GM12873 (cell line): Measurements from ENCODE around the gene CYP2E1.
A peak's percentile ranks its signal among the peaks of the same experiment; 100 is the strongest.

Experiments
- CTCF ChIP-seq: IDR thresholded peaks from 2 replicates; pipeline ENCODE4 v1.5.1; 2012; ENCODE audit warnings: low read depth, mild to moderate bottlenecking, moderate library complexity, low read length, control low read depth; ENCODE audit not compliant: insufficient read depth; ENCODE audit errors: missing control alignments

CYP2E1 gene

DNA sequence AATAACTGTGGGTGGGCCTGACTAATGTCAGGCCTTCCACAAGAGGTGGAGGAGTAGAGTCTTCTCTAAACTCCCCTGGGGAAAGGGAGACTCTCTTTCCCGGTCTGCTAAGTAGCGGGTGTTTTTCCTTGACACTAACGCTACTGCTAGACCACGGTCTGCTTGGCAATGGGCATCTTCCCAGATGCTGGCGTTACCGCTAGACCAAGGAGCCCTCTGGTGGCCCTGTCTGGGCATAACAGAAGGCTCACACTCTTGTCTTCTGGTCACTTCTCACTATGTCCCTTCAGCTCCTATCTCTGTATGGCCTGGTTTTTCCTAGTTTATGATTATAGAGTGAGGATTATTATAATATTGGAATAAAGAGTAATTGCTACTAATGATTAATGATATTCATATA is 29.8 kb upstream of the CYP2E1 start:
- TF ChIP-seq CTCF, result peak; percentile 50

- TF ChIP-seq CTCF, result no peak
Measured at GRCh38 chr10:133509700-133510099, 17.5 kb upstream of the CYP2E1 start.

DNA sequence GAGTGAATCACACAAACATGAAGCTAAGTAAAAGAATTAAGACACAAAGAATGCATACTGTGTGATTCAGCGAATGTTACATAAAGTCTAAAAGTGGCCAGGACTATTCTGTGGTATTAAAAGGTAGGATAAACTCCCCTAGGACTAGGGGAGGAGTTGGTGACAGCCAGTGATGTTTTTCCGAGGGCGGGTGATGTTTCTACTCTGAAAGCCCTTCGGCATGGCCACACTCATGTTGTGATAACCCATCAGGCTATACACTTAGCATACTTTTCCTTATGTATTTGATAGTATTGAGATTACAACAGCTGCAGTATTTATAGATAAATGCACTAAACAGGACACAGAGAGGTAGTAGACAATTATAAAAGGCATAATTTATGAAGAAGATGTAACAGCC is 15.8 kb upstream of the CYP2E1 start:
- no peak for TF ChIP-seq CTCF

DNA sequence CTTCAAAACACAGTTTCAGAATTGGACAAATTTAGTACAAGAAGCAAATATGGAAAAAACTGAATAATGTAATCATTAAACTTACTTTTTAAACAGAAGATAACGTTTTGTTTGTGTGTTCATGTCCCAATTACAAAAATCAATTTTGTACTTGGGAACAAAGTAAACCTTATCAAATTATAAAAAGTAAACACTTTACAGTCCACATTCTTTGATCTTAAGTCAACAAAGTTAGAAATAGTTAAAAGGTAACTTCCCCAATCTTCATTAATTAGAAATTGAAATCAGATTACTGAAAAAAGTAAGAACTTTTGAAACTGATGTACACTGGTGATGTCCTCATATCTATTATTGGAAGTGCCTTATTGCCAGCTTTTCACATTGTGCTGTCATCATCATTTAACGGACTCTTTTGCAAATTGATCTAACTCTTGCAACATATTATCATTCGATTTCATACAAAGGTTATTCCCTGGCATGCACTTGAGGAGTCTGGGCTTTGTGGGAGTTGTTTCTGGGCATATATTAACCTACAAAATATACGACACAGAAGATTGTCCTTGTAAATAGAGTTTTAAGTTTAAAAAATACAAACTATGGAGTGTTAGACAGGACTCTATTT is 15.1 kb upstream of the CYP2E1 start:
- no peak for TF ChIP-seq CTCF

GRCh38 chr10:133515471-133515870 is 11.7 kb upstream of the CYP2E1 start:
- TF ChIP-seq CTCF, result no peak

GRCh38 chr10:133516057-133516456 is 11.1 kb upstream of the CYP2E1 start:
- TF ChIP-seq CTCF, result no peak

DNA sequence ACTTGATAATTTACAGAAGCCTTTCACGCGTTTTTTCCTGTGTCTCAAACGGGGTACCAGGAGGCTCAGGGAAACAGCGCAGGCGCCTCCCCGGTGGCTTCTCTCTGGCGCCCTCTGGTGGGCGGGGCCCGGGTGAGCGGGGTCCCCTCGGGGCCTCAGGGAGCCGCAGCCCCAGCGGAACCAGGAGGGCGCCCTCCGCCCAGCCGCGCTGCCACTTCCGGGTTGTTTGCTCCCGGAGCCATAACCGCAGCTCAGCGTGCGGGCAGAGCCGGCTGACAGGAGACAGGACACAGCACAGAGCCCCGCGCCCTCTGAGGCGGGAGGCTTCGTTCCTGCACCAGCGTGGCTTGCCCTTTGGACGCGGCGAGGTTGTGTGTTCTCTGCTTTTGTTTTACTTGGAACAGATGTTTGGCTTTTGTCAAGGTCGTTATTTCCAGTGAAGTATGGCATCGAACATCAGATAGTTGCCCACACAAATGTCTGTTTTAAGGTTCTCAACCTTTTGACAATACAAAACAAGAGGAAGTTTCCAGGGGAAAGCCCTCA is 6.9 kb upstream of the CYP2E1 start:
- TF ChIP-seq CTCF, result peak; percentile 85
